GM18870 (cell line): Measurements from ENCODE around the gene GRIP2.

ENCODE experiments used
- ATAC-seq: cut with Tn5 transposase; IDR thresholded peaks from one replicate; pipeline ENCODE4 v1.9.1; 2021; ENCODE audit warnings: moderate library complexity; ENCODE audit not compliant: unreplicated experiment

The GRIP2 gene

DNA sequence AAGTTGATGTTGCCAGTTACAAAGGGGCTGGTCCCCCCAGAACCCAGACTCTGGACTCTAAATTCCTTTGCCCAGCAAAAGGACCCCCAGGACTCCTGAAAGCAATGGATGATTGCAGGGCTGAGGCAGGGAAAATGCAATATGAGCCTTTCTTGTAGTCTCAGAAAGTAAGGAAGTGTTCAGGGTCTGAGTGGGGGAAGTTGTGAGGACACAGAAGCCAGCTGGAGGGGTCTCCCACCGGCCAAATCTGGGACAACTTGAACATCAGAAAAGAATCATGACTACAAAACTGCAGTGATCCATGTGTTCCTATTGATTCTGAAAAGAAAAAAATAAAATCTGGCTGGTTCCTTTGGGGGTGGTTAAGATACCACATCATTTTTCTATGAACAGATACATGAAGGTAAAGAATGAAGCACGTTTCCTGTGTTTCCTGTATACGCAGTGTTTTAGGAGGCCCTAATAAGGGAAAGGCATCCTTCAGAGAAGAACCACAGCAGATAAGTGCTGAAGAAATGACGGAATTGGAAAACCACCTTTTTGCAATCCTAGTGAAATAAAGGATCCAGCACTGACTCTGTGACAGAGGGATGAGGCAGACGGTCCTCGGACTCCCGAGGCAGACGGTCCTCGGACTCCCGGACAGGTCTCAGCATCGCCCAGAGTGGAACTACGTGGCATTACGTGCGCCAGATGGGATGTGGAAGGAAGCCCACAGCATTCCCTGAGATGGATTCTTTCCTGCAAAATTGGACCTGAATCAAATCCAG, 22.2 kb upstream of the GRIP2 start:
- no peak for ATAC-seq

DNA sequence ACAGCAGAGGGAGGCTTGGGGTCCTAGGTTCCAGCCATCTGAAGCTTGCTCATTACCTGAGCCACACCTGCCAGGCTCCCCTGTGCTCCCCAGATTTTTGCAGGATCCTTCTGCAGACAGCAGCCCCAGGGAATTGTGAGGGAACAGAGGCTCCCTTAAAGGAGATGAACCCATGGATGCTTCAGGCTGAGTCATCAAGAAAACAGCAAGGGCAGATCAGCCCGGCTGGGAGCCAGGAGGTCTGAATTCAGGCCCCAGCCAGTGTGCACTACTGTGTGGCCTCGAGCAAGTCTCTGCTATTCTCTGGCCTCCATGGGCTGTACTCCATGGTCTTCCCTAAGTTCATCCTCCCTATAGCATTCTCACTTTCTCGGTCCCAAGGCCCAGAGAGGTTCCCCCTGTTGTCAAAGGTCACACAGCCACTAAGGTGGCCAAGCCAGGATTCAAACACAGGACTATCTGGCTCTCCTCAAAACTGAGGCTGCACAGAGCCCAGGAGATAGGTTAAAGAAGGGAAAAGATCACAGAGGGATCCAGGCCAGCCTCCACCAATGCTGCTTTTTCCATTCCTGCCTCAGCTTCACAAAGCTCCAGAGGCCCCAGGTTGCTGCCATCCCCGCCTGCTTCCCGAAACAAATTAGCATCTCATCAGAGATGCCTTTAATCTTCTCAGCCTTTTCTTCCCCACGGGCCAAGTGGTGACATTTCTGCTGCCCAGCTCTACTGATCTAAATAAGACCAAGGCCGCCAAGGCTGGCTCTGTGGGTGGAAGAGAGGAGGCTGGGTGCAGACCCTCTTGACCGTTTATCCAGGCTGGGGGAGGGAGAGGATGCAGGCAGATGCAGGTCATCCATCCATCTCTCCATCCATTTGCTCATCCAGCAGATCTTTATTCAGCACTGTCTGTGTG, 21.2 kb upstream of the GRIP2 start:
- ATAC-seq: no peak

DNA sequence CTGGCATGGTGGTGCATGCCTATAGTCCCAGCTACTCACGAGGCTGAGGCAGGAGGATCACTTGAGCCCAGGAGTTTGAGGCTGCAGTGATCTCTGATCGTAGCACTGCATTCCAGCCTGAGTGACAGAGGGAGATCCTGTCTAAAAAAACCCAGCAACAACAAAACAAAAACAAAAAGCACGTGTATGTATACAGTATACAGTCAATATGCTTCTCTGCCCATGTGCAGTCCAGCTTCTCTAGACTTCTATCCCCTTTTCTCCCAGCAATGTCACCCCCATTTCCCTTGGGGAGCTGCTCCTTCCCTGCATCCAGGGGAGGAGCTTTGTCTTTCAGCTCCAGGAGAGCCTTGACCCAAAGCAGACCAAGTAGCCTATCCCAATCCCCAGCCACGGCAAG, 20.0 kb upstream of the GRIP2 start:
- ATAC-seq: no peak

DNA sequence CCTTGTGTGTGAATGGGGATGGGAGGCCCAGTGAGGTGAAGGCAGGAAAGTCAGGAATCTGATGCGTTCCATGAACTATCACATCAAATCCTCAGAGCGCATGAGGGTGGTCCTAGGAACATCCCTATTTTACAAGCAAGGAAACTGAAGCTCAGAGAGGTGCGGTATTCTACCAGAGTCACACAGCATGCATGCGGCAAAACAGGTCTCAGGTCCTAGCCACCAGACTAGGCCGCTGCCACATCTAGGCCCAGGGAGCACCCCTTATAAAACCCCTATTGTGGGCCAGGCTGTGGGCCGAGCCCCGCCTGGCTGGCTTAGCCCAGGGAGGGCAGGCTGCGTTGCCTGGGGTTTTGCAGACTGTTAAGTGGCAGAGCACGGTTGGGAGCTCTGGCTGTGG, 17.9 kb upstream of the GRIP2 start:
- no peak for ATAC-seq

DNA sequence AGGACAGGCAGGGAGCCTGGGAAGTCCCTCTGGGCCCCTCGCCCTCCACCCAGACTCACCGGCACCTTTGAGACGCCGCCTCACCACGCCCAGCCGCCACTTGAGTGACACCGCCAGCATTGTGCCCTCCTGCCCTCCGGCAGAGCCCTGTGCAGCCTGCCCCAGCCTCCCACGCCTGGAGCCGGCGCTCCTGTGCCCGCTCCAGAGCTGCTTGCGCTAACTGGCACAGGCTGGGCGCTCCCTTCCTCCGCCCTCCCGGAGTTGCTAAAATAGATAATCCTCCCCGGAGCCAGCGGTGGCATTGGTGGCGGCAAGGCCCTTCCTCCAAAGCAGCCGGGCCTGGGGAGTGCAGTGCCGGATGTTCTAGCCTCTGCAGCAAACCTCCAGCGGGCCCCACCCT, 15.7 kb upstream of the GRIP2 start:
- ATAC-seq: no peak

DNA sequence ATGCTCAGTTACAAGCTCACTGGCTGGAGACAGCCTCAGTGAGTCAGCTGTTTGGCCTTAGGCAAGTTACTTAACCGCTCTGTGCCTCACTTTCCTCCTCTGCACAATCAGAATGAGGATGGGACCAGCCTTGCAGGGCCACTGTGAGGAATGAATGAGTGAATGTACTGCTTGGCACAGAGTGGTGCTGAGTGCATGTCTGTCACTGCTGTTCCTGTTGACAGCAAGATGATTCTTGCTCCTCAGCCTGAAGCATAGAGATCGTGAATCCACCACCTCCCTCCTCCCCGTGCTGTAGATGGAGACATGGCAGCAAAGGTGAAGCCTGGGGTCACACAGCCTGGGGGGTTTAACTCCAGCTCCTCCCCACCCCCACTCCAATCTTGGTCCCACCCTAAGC, 14.6 kb upstream of the GRIP2 start:
- no peak for ATAC-seq

DNA sequence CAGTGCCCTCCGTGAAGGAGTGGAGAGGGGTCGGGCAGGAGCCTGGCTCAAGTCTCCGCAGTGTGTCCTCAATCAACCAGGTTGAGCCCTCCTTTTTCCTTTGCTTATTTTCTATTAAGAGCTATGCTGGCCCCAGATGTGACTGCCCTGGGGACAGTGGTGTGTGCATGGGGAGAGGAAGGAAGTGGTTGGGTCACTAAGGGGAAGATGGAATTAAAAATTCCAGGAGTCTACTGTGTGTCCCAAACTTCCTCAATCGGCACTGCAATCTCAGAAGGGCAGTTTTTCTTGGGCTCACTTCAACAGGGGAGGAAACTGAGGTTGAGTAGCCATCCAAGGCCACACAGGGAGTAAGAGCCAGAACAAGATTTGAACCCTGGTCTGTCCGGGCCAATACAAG, 13.7 kb upstream of the GRIP2 start:
- ATAC-seq: no peak

DNA sequence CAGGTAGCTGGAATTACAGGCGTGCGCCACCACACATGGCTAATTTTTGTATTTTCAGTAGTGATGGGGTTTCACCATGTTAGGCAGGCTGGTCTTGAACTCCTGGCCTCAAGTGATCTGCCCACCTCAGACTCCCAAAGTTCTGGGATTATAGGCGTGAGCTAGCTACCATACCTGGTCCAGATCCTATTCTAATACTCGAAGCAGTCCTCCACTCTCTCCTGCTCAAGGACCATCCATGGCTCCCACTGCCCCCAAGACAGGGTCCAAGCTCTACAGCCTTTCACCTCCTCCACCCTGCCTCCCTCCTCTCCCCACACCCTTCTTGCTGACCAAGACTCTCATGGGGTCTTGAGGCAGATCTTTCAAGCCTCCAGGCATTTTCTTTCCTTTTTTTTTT, 12.6 kb upstream of the GRIP2 start:
- ATAC-seq: no peak

DNA sequence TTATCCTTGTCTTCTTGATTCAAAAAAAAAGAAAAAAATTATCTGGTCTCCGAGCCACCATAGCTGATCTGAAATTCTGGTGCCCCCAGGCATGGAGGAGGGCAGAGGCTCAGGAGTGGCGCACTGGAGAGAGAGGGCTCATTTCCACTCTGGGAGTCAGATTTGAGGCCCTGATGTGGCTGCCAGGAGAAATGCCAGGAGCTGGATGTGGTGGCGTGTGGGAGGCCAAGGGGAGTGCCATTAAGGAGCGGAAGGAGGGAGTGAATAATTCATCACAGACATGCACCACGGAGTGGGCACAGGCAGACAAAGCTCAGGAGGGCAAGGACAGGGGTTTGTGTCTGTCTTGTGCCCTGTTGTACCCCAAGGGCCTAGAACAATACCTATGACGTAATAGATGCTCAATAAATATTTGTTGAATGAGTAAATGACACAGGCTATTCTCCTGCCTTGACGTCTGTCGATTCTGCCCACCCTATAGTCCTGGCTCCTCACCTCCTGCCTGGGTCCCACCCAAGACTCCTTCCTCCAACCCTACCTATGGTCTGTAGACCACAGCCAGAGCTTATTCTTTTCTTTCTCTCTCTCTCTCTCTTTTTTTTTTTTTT, 12.0 kb upstream of the GRIP2 start:
- ATAC-seq: no peak

DNA sequence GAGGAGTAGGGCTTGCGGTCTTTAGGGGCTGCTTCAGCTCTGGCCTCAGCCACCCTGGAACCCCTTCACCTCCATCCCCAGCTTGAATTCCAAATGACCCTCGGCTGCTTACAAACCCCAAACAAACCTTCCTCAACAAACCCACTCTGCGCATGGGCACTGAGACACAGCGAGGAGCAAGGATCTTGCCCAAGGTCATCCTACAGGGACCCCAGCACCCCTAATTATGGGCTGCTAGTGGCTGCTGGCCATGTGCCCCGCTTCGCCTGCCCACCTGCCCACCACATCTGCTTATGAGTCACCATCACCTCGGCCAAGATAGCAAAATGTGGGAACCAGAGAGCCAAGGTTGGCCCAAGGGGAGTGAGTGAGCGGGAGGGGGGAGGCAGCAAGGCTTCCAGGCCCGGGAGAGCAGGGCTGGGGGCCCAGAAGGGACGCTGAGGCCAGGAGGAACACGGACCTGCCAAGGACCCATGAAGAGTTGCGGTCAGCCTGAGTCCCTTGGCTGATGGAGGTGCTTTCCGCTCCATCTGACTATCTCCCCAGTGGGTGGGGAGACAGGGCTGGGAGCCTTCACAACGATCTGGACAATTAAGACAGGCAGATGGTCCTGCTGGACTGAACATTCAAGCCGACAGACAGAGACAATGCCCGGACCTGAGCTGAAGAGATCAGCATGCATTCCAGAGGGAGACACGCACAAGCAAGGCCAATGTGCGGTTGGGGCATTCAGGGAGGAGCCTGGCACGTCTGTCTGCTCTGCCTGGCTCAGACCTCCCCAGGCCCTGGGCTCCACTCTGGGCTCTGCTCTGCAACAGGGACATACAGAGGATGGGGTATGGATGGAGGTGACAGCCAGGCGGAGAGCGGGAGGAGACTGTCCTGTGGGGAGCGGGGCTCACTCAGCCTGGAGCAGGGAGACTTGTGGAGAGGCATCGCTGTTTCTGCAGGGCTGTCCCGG, 10.8 kb upstream of the GRIP2 start:
- no peak for ATAC-seq

DNA sequence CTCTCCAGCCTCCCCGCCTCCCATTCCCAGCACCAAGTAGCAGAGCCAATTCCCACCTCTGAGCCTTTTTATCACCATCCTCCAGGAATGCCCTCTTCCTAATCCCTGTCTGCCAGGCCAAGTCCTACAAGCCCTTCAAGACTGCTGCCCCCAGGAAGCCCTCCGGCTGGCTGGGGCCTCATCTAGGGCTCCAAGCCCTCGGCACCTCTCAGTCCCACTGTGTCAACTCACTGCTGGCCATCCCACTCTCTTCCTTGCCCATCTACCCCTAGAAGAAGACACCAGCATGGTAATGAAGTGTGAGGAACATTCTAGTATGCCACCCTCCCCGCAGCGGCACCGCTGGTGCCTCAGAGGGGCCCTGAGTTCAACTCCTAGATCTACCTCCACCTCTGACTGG, 10.0 kb upstream of the GRIP2 start:
- no peak for ATAC-seq

DNA sequence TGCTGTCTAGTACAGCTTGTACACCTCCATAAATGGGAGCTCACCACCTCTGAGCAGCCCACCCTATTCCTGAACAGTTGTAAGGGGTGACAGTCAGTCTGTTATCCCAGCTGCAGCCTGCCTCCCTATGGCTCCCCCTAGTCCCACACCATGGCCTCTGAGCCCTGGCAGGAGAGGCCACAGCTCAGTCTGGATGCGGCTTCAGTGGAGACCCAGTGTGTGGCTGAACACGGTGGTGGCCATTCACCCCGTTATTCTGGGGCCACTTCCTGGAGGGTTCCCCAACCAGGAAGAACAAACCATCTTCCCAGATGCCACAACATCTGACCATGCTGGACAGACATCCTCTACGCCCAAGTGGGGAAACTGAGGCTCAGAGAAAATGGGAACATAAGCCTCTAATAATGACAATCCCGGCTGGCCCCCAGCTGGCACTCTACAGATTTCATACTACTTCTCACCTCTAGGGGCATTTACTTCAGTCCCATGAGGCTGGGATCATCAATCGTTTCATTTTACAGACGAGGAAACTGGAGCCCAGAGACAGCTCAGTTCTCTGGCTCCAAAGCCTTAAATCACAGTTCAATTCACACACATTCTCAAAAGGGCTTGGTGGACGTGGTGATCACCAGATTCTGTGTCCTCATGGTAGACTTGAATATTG, 9.2 kb upstream of the GRIP2 start:
- ATAC-seq: no peak

DNA sequence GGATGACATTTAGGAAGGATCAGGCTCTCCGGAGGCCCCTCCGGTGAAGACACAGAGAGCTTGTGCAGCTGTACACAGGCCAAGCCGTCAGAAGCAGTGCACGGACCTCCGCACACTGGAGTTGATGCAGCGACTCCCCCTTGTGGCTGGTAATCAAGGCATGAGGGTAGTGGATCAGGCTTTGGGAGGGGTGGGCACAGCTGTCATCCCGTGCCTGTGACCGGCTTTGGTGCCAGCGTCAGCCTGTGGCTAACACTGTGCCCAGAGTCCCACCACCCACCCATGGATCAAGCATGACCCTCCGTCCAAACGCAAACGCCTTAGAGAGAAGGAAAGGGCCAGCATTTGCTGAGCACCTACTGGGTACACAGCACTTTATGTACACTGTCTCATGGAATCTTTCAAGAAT, 8.2 kb upstream of the GRIP2 start:
- ATAC-seq: no peak

DNA sequence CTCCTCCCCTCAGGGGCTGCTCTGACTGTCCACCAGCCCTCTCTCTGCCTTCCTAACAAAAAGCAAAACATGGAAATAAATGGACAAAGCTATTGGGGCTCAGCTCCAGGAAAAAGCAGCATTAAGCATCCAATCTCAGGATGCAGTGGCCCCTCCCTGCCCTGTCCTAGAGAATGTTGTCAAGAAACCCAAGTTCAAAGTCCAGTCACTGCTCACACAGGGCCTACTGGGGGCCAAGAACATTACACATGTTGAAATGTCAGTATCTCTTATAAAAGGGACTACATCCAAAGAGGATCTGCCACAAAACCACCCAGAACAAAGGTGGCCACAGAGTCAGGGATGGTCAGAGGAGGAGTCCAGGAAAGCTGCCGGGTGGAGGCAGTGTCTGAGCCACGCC, 7.6 kb upstream of the GRIP2 start:
- ATAC-seq: no peak

DNA sequence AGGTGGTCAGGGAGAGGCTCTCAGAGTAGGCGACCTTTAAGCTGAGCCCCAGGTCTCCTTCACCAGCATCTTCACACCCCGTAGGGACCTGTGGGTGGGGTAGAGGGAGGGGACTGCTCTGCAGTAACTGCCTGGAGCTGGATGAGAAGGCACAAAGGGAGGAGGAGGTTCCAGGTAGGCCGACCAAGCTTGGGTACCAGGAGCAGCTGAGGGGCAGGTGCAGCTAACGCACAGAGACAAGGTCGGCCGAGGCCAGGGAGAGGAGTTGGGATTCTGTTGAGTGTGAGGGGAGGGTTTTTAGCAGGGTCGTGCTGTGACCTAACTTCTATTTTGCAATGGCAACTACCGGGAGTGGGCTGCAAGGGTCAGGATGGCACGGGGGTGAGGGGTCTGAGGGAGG, 5.9 kb upstream of the GRIP2 start:
- ATAC-seq: no peak

DNA sequence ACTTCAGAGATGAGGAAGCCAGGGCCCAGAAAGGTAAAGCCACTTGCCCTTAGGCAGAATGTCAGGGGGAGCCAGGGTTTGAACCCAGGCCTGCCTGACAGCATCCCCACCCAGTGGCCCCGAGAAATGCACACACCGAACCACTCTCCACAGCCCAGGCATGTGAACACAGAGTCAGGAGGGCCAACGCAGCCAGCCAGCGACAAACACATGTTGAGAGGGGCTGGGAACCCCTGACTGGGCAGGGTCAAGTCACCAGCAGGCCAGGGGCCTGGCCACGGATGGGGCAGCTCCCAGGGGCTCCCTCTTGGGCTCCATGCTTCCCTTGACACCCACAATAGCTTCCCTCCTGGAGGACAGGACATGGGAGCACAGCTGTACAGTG, 5.1 kb upstream of the GRIP2 start:
- ATAC-seq: no peak

DNA sequence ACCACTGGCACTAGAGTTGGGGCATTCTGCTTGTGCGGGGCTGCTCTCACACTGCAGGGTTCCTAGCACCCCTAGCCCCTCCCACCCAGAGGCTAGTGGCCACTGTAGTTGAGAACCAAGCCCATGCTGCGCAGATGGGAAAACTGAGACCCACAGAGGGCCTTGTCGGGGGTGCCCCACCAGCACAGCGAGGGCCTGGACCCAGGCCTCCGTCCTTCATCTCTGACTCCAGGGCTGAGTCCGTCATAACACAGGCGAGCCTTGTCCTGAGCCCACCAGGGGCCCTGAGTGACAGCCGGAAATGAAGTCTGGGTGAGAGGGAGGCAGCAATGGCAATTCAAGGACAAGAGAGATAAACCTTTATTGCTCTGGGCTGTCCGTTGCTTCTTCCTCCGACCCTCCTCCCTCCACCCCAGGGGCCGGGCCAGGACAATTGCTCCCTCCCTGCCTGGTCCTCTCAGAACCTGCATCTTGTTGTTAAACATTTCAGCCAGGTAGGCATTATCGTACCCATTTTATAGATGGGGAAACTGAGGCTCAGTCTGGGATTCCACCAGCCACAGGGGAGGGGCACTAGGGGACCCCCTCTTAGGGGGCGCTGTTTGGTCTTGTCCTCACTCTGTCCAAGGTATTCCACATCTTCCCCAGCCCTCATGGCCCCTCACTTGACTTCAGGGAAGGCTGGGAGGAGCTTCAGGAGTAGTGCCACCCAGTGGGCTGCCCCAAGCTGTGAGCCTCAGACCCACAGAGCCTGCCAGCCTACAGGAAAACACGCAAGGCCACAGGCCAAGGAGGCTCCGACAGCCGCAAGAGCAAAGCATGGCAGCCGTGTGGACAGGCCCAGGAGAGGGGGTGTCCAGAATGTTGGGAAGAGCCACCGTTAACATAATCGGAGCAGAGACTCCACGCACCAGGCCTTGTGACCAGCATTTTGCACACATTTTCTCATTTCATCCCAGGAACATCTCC, 4.4 kb upstream of the GRIP2 start:
- ATAC-seq: no peak

DNA sequence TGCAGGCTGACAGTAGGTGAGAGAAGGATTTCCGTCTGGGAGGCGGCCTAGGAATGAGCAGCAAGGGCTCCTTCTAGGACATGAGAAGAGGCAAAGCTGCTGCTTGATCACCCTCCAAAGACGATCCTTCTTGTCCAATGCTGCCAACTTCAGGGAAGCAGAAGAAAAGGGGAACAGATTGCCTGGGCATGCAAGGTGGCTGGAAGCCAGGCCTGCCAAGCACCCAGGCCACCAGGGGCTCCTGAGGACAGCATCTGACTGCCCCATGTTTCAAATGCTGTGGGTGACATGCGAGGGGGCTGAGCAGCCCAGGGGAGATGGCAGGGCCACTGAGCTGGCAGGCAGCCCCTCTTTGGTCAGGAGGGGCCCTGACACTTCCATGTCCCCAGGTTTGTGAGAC, 3.3 kb upstream of the GRIP2 start:
- no peak for ATAC-seq

DNA sequence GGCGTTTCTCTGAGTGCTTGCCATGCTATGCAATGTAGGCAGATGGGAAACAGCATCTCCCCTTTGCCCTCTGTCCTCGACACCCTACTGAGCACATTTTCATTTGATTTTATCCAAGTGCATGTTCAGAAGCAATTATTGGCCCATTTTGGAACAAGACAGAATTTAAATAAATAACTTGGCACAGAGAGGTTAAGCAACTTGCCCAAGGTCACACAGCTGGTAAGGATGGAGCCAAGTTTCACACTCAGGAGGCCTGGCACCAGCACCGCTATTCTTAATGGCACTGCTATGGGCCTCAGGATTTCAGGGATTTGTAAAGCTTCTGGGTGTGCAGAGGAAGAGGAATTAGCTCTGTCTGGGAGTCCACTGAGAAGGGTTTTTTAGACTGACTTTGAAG, 2.5 kb upstream of the GRIP2 start:
- no peak for ATAC-seq
